Endodermal cell (in vitro differentiated cells): Measurements from ENCODE around the gene OXCT2. TPM values are rescaled to one million over a fixed set of nuclear protein-coding genes. Genes with fewer than 3 reads are reported as not detected.

ENCODE experiments used
- DNase-seq: peaks from one replicate; pipeline ENCODE4 v3.0.0-alpha.2; 2017
- H3K27ac ChIP-seq: 2 replicates; pipeline ENCODE4 v1.5.1; 2013; ENCODE audit warnings: mild to moderate bottlenecking, low read depth, low read length, moderate library complexity
- H3K27me3 ChIP-seq: 2 replicates; pipeline ENCODE4 v1.6.1; 2013; ENCODE audit warnings: mild to moderate bottlenecking, low read length, moderate library complexity; ENCODE audit not compliant: insufficient read depth, control insufficient read depth, poor library complexity, severe bottlenecking
- H3K36me3 ChIP-seq: 2 replicates; pipeline ENCODE4 v1.7.0; 2013; ENCODE audit warnings: mild to moderate bottlenecking, low read length, moderate library complexity; ENCODE audit not compliant: control insufficient read depth, insufficient read depth
- H3K4me1 ChIP-seq: one replicate; pipeline ENCODE4 v1.7.0; 2013; ENCODE audit warnings: low read length; ENCODE audit not compliant: control insufficient read depth, insufficient read depth
- H3K4me3 ChIP-seq: 2 replicates; pipeline ENCODE4 v1.5.1; 2013; ENCODE audit warnings: mild to moderate bottlenecking, low read length, moderate library complexity
- H3K9ac ChIP-seq: 2 replicates; pipeline ENCODE4 v1.6.1; 2013; ENCODE audit warnings: mild to moderate bottlenecking, low read length, moderate library complexity; ENCODE audit not compliant: poor library complexity, severe bottlenecking; ENCODE audit errors: extremely low read depth
- H3K9me3 ChIP-seq: 2 replicates; pipeline ENCODE4 v1.6.1; 2013; ENCODE audit warnings: mild to moderate bottlenecking, low read length, moderate library complexity; ENCODE audit not compliant: control insufficient read depth
- H3K27ac Mint-ChIP-seq: 2 replicates; pipeline ENCODE4 v1.8.0; 2020; ENCODE audit warnings: mixed read lengths
- H3K27me3 Mint-ChIP-seq: 2 replicates; pipeline ENCODE4 v1.8.0; 2021; ENCODE audit warnings: mild to moderate bottlenecking, mixed read lengths; ENCODE audit not compliant: insufficient read depth
- H3K36me3 Mint-ChIP-seq: 2 replicates; pipeline ENCODE4 v1.8.0; 2020; ENCODE audit warnings: low read depth, mixed read lengths
- H3K4me1 Mint-ChIP-seq: 2 replicates; pipeline ENCODE4 v1.8.0; 2020; ENCODE audit warnings: mixed read lengths
- H3K4me3 Mint-ChIP-seq: 2 replicates; pipeline ENCODE4 v1.8.0; 2020; ENCODE audit warnings: mild to moderate bottlenecking, moderate library complexity, mixed read lengths
- H3K9me3 Mint-ChIP-seq: 2 replicates; pipeline ENCODE4 v1.8.0; 2020; ENCODE audit warnings: mild to moderate bottlenecking, mixed read lengths
- WGBS, 2 experiments: methylation state at CpG; one replicate each; pipeline versions ENCODE4 v1.1.5 to v1.1.7; 2013; ENCODE audit warnings: missing lambda C conversion rate in 2 of 2, mixed read lengths in 1 of 2; ENCODE audit not compliant: insufficient coverage in 1 of 2, insufficient read length in 1 of 2; 5-methylcytosine and 5-hydroxymethylcytosine counted together
- total RNA-seq, 2 donors: library from RNA; stranded (reverse); fragmentation: NEBNext Ultra II Directional in 1 of 2; extraction: Animal tissue kit (Norgen Biotek cat#: 25700) in 1 of 2; gene quantifications; 2 replicates in 1 of 2; 3 replicates in 1 of 2; pipeline ENCODE4 v1.2.1, GENCODE V29; 2021
- TF ChIP-seq, protein P1 (sequence below): fragments of 200-600 bp; sonication (generic); conservative IDR thresholded peaks from 2 replicates; pipeline ENCODE4 v1.5.0; 2021; ENCODE audit warnings: antibody characterized with exemption, mild to moderate bottlenecking

OXCT2 gene
- total RNA-seq, 2 donors from 2014 or later: 1.8 TPM

- H3K9me3 ChIP-seq: no peaks in the 10 kb centered on the region
- H3K27me3 ChIP-seq: peaks cover 66% of the 10 kb centered on the region
- no peaks in the 10 kb centered on the region for H3K9me3 Mint-ChIP-seq
Observed at GRCh38 chr1:39782103-39782502, 11.0 kb upstream of the OXCT2 start.

DNA sequence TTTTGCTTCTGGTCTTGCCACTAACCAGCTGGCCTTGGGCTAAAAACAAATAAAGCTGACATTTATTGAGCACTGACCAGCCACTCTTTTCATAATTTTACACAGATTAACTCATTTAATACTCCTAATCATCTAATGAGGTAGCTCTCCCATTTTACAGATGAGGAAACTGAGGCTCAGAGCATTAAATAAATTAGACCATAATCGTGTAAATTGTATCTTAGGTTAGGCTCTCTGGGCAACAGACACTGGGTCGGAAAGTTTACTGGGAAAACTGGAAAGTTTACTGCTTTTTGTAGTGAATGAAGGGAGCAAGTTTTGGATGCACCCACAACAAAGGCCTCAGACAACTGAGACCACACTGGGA is 10.2 kb upstream of the OXCT2 start:
- H3K27me3 ChIP-seq: peaks cover 58% of the 10 kb centered on the region
- Mint-ChIP-seq H3K27ac (no peak overlapping the region), H3K4me1 (no peaks in the 10 kb centered on the region), H3K9me3 (no peaks in the 10 kb centered on the region), H3K36me3 (no peaks in the 10 kb centered on the region), H3K4me3 (no peak overlapping the region), H3K27me3 (peaks cover 74% of the 10 kb centered on the region)
- H3K4me3 ChIP-seq: no peak overlapping the region
- no peaks in the 10 kb centered on the region for H3K9me3 ChIP-seq
- TF ChIP-seq, protein P1, sequence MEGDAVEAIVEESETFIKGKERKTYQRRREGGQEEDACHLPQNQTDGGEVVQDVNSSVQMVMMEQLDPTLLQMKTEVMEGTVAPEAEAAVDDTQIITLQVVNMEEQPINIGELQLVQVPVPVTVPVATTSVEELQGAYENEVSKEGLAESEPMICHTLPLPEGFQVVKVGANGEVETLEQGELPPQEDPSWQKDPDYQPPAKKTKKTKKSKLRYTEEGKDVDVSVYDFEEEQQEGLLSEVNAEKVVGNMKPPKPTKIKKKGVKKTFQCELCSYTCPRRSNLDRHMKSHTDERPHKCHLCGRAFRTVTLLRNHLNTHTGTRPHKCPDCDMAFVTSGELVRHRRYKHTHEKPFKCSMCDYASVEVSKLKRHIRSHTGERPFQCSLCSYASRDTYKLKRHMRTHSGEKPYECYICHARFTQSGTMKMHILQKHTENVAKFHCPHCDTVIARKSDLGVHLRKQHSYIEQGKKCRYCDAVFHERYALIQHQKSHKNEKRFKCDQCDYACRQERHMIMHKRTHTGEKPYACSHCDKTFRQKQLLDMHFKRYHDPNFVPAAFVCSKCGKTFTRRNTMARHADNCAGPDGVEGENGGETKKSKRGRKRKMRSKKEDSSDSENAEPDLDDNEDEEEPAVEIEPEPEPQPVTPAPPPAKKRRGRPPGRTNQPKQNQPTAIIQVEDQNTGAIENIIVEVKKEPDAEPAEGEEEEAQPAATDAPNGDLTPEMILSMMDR: no peak
- H3K27ac ChIP-seq: no peak overlapping the region
- H3K36me3 ChIP-seq: no peaks in the 10 kb centered on the region
- no peaks in the 10 kb centered on the region for H3K4me1 ChIP-seq
- WGBS, 2 experiments: 79 to 85% methylated on average over 2 of the region's 2 CpGs
- H3K9ac ChIP-seq: no peak overlapping the region
- no peak for DNase-seq

More at GRCh38 chr1:39782103-39782502, 11.0 kb upstream of the OXCT2 start:
- no peak overlapping the region for H3K27ac Mint-ChIP-seq
- H3K36me3 Mint-ChIP-seq: no peaks in the 10 kb centered on the region
- 86 to 91% methylated on average over 4 to 6 of the region's 6 CpGs for WGBS, 2 experiments
- peaks cover 76% of the 10 kb centered on the region for H3K27me3 Mint-ChIP-seq
- TF ChIP-seq, protein P1: no peak
- no peak for DNase-seq
- no peak overlapping the region for H3K4me3 Mint-ChIP-seq
- H3K27ac ChIP-seq: no peak overlapping the region
- no peaks in the 10 kb centered on the region for H3K4me1 ChIP-seq
- H3K4me1 Mint-ChIP-seq: no peaks in the 10 kb centered on the region
- no peak overlapping the region for H3K9ac ChIP-seq
- H3K36me3 ChIP-seq: no peaks in the 10 kb centered on the region
- H3K4me3 ChIP-seq: no peak overlapping the region

GRCh38 chr1:39779821-39780220 is 8.7 kb upstream of the OXCT2 start:
- Histone ChIP-seq H3K9me3 (no peaks in the 10 kb centered on the region), H3K27ac (no peak overlapping the region), H3K4me3 (no peak overlapping the region), H3K27me3 (peaks cover 47% of the 10 kb centered on the region), H3K4me1 (no peaks in the 10 kb centered on the region), H3K9ac (no peak overlapping the region), H3K36me3 (no peaks in the 10 kb centered on the region)
- DNase-seq: no peak
- no peaks in the 10 kb centered on the region for H3K36me3 Mint-ChIP-seq
- 82 to 100% methylated on average over 2 to 5 of the region's 5 CpGs for WGBS, 2 experiments
- peaks cover 71% of the 10 kb centered on the region for H3K27me3 Mint-ChIP-seq
- no peaks in the 10 kb centered on the region for H3K4me1 Mint-ChIP-seq
- H3K4me3 Mint-ChIP-seq: no peak overlapping the region
- H3K27ac Mint-ChIP-seq: no peak overlapping the region
- TF ChIP-seq, protein P1: no peak
- no peaks in the 10 kb centered on the region for H3K9me3 Mint-ChIP-seq
